Suppressor macrophage treated with lipopolysaccharide for 4 hours (primary cell): ENCODE results near the gene CCNK.

Source experiments
- DNase-seq: peaks from one replicate; pipeline ENCODE4 v3.0.0-alpha.2; 2020

Gene CCNK

DNA sequence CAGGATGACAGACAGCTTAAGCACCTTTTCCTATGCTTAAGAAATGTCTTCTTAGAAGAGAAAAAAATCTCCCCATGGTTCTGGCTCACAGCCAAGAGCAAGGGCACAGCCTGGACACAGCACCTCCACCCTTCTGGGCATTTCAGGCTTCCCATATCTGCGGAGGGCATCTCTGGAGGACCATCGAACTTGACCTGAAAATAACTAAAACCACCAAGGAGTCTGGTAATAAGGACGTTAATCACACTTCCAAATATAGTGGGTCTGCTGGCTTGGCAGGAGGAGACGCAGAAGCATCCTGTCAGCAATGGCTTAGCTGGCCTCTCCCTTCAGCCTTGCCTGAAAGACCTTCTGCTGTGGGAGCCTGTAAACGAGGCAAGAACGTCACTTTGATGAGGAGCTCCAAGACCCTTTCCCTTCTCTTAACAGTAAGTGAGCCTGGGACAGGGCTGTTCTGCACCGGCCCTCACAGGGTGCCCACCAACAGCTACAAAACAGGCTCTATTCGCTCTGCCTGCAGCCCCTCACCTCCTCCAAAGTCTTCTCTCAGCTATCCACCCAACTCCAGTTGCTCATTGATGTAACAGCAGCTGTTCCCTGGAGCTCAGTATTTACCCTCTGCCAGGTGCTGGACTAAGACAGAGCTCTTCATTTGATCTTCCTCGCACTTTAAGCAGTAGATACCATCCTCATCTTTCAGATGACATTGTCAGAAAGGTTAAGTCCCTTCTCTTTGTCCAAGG, 13.7 kb upstream of the CCNK start:
- no peak for DNase-seq

- no peak for DNase-seq
Measured at GRCh38 chr14:99468081-99468480, 13.1 kb upstream of the CCNK start.

DNA sequence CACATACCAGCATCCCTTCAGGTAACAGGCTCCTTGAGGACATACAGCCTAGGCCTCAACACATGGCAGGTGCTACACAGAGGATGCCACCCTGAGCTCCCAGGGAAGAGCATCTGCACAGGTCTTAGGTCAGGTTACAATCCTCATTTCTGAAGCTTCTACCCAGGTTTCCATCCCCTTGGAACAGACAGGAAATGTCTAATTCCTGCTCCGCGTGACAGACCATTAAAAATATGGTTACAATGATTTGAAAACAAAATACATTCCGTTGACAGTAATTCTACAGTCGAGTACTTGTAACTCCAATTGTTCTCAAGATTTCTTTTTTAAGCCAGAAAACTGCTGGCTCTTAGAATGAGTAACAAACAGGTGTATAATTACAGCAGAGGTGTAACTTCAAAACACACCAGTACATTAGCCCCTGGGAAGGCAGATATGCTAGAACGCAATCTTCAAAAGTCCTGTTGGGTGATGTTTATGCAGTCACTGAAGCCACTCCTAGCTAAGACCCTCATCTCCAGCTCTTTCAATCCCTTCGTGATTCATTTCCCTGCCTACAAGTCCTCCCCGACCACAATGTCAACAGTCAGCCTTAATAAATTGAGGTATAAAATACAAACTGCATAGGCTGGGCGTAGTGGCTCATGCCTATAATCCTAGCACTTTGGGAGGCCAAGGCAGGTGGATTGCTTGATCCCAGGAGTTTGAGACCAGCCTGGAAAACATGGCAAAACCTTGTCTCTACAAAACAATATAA, 12.2 kb upstream of the CCNK start:
- DNase-seq: no peak

- no peak for DNase-seq
Measured at GRCh38 chr14:99471731-99472130, 9.5 kb upstream of the CCNK start.

GRCh38 chr14:99472937-99473336, 8.3 kb upstream of the CCNK start:
- DNase-seq: no peak

DNA sequence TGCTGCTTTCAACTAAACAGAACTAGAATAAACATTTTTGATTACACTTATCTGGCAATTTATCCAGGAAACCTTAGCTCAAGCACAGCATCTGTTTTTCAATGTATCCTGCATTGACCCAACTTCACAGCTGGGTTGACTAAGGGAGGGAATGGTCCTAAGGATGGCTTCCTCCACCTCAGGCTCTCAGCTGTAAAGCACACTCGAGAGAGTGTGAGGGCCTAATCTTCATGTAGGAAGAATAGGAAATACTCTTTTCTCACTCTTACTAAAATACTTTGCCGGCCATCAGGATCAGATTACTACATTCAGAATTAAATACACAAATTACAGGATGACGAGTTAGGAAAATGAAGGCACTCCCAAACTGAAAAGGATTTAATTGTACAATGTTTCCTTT, 7.8 kb upstream of the CCNK start:
- no peak for DNase-seq

DNA sequence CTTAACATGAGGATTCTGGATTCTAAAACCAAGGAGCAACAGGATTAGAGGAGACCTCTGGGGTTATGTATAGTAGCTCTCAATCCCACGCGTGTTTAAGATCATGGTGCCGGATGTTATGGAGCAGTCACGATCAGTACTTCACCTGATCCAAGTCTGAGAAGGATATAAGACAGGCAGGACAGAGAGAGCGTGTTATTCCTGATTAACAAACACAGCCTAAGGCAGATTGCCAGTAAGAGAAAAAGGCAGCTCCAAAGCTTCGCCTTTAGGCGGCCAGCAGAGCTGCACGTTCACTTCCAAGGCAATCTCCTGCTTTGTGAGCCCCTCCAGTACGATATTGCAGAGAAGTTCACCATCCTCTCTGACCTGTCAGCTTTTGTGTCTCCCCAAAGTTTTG, 6.0 kb upstream of the CCNK start:
- no peak for DNase-seq

GRCh38 chr14:99475660-99476059, 5.5 kb upstream of the CCNK start:
- DNase-seq: no peak

DNA sequence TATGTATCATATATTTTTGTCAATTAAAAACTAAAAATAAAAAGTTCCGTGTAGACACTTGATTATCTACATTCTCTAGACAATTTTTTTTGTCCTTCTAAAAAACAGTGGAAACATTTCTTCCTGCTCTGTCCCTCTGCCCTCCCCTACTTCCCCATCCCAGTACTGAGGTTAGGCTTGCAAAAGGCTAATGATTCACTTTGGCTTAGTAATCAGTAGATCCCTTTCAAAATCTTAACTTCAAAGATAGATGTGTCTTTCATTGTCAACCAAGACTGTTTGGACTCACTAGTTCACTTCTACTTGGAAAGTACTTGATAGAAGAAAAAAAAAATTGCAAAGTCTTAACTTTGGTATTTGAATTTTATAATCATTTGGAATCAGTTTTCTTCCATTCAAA, 4.3 kb upstream of the CCNK start:
- DNase-seq: peak; percentile 80

DNA sequence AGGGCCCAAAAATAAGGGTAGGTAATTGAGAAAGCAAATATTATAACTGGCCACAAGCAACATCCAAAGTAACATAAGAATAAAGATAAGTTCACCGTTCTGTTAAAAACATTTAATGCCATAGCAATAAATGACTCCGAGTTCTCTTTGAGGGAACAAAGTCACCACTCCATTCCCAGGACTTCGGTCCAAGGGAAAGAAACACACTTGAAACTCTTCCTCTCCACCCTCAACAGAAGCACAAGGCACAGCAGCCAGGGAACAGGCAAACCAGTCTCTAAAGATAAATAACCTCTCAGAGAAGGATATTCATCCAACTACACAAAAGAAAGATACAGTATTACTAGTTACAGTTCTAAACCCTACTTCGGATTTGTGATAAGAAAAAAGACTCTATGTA, 3.1 kb upstream of the CCNK start:
- no peak for DNase-seq

- no peak for DNase-seq
Measured at GRCh38 chr14:99479160-99479905, 1.9 kb upstream of the CCNK start.

DNA sequence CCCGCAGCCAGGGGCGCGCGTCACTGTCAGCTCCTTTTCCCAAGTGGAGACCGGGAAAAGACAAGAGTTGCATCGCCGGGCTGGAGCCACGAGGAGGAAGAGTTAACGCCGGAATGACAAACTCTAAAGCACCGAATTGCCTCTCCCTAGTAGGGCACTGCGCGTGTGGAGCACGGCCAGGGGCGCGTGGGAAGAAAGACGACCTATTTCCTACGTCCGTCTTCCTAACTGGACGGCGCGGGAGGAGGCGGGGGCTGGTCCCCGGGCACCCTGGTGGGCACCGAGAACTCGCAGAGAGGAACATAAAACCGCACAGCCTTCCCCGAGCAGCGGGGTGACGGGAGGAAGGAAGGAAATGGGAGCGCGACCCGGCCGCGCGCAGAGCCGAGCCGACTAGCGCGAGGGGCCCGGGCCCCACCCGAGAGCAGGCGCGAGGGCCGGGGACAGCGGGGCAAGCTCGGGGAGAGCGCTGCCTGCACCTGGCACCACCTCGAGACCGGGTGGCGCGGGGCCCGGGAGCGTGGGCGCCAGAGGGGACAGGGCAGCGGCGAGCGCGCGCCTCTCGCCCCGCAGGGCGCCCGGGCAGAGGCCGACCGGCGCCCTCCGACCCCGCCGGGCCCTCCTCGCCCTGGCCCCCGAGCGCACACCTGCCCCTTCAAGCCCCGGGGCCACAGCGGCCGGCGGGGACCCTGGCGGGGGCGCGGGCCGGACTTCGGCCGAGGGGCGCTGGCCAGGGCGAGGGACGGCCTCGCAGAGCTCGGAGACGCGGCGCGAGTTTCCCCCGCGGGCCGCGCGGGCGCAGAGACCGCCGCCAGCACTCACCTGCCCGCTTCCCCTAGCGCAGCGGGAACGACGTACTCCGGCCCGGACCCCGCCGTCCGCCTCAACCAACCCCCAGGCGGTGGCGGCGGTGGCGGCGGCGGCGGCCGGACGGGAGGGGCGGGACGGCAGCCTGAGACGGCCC, 1.0 kb upstream of the CCNK start, which contains the start of gene SETD3:
Gene SETD3, minus strand, starts transcription at position 954 of the 964 bp plus-strand sequence. CDS start 15,054 bp downstream, outside the sequence.
- DNase-seq: peak; percentile 86

- peak; percentile 61 for DNase-seq
Measured at GRCh38 chr14:99481745-99482099, 513 bp downstream of the CCNK start.

DNA sequence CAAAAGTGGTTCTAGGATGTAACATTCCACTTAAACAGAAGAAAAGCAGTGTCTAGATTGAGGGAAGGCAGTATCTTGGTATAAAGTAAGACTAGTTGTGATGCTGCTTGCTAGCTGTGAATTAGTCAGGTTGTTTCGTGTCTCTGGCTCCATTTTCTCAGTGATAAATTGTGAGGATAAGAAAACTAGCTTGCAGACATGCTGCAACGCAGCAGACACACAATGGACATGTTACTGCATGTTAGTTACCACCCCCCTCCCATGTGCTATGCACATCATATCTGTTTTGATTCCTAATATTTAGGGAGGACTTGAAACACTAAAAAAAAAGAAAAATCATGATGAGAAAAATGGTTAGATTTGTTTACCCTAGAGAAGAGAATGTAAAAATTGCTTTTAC, 2.9 kb downstream of the CCNK start:
- no peak for DNase-seq

DNA sequence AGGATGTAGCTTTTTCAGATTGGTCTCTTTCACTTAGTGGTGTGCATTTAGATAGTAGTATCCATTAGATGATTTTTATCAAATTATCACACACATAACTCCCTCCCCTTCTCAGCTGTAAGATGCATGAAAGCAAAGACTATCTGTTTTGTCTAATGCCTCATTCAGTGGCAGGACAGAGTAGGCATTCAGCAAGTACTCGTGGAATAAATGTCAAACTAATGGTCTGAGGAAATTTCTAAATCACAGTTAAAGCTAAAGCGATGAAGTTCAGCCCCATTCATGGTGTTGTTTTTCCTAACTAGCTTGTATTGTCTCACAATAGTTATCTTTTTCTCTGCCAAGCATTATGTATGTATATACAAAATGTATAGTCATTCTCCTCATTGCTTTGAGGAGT, 16.1 kb downstream of the CCNK start:
- DNase-seq: no peak

GRCh38 chr14:99497894-99498293, 16.7 kb downstream of the CCNK start:
- DNase-seq: no peak

DNA sequence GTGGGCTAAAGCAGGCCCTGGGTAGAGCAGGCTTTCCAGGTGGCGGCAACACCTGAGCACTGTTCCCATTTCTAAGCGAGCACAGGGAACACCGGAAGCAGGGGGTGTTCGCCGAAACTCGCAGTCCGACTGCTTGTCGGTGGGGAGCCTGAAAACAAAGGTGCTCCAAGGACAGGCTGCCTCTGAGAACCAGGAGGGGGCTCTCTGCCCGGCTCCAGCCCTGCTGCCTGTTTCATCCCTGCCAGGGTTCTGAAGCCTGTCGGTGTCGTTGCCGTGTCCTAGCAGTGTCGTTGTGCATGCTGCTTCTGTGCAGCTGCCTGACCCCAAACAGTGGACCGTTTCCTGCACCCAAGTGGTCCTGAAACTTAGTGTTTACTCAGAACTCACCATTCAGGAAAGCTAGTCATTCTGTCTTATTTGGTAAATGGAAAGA, 21.8 kb downstream of the CCNK start:
- no peak for DNase-seq

- no peak for DNase-seq
Measured at GRCh38 chr14:99503848-99504453, 22.7 kb downstream of the CCNK start.

GRCh38 chr14:99505089-99505488, 23.9 kb downstream of the CCNK start:
- no peak for DNase-seq

- DNase-seq: no peak
Measured at GRCh38 chr14:99506276-99506675, 25.1 kb downstream of the CCNK start.

- no peak for DNase-seq
Measured at GRCh38 chr14:99507860-99508640, 26.8 kb downstream of the CCNK start.
